GM12878 (cell line): Measurements from ENCODE around the gene ACTR1A. TPM values are rescaled to one million over a fixed set of nuclear protein-coding genes. Genes with fewer than 3 reads are reported as not detected.

Experiments used
- ATF2 ChIP-seq: IDR thresholded peaks from 2 replicates; pipeline ENCODE4 v1.6.1; 2012; ENCODE audit warnings: low read length, inconsistent platforms
- BMI1 ChIP-seq: fragments of 450-650 bp; IDR thresholded peaks from 2 replicates; pipeline ENCODE4 v1.6.1; 2016; ENCODE audit warnings: mild to moderate bottlenecking, moderate library complexity, borderline replicate concordance
- CBFB ChIP-seq: IDR thresholded peaks from 2 replicates; pipeline ENCODE4 v1.6.1; 2016; ENCODE audit warnings: antibody characterized with exemption, low read depth
- ETV6 ChIP-seq, 2 experiments: fragments of 450-650 bp in 1 of 2; IDR thresholded peaks in 1 of 2; conservative IDR thresholded peaks in 1 of 2; 2 replicates each; pipeline ENCODE4 v1.6.1; 2014; ENCODE audit warnings: antibody characterized with exemption in 1 of 2, borderline replicate concordance in 1 of 2, low read depth in 1 of 2, mild to moderate bottlenecking in 1 of 2, moderate library complexity in 1 of 2
- HCFC1 ChIP-seq: fragments of 150-350 bp; IDR thresholded peaks from 2 replicates; pipeline ENCODE4 v1.6.1; 2014; ENCODE audit warnings: low read length
- HDAC2 ChIP-seq: fragments of 200-600 bp; sonication (generic); IDR thresholded peaks from 2 replicates; pipeline ENCODE4 v1.6.1; 2017
- JUNB ChIP-seq: IDR thresholded peaks from 2 replicates; pipeline ENCODE4 v1.6.1; 2016; ENCODE audit warnings: antibody characterized with exemption, mild to moderate bottlenecking
- MTA3 ChIP-seq: IDR thresholded peaks from 2 replicates; pipeline ENCODE4 v1.6.1; 2012; ENCODE audit warnings: low read length, inconsistent platforms, borderline replicate concordance
- NBN ChIP-seq: fragments of 450-650 bp; IDR thresholded peaks from 2 replicates; pipeline ENCODE4 v1.6.1; 2016
- PML ChIP-seq: IDR thresholded peaks from 2 replicates; pipeline ENCODE4 v1.6.1; 2012; ENCODE audit warnings: low read length, inconsistent platforms
- POLR2AphosphoS5 ChIP-seq: IDR thresholded peaks from 2 replicates; pipeline ENCODE4 v1.6.1; 2011; ENCODE audit warnings: mild to moderate bottlenecking, low read length, inconsistent platforms
- SIN3A ChIP-seq: IDR thresholded peaks from 2 replicates; pipeline ENCODE4 v1.6.1; 2012; ENCODE audit warnings: low read depth, low read length, improper control_type of control experiment
- SMAD5 ChIP-seq: IDR thresholded peaks from 2 replicates; pipeline ENCODE4 v1.6.1; 2016; ENCODE audit warnings: antibody characterized with exemption, low read depth
- ZBED1 ChIP-seq: IDR thresholded peaks from 2 replicates; pipeline ENCODE4 v1.6.1; 2016; ENCODE audit warnings: borderline replicate concordance
- ZNF274 ChIP-seq: IDR thresholded peaks from one replicate; pipeline ENCODE4 v1.8.0; 2011; ENCODE audit not compliant: insufficient read length, insufficient read depth
- ZSCAN29 ChIP-seq: fragments of 450-650 bp; IDR thresholded peaks from 2 replicates; pipeline ENCODE4 v1.6.1; 2017; ENCODE audit warnings: mild to moderate bottlenecking, moderate library complexity
- polyA plus RNA-seq, 11 experiments: library from polyadenylated mRNA; depleted of rRNA in 4 of 11; unstranded in 6 of 11; stranded (reverse) in 5 of 11; fragments of >200 nt; fragmentation: Nextera tagmentation in 4 of 11; fragmentation: Illumina TruSeq in 1 of 11; extraction: Ambion mirVana in 4 of 11; extraction: Trizol in 1 of 11; gene quantifications; 1 replicate in 1 of 11; 2 replicates in 10 of 11; pipeline versions ENCODE4 v1.2.1 to v1.2.3, GENCODE V29; 2011 to 2016; ENCODE audit warnings: inconsistent platforms in 2 of 11, missing spikeins in 2 of 11, low read depth in 1 of 11
- total RNA-seq, 4 experiments: library from RNA; depleted of rRNA in 3 of 4; stranded (reverse); fragments of >200 nt in 3 of 4; fragmentation: Illumina TruSeq in 1 of 4; extraction: Trizol in 1 of 4; gene quantifications; 2 replicates each; pipeline versions ENCODE4 v1.2.1 to v1.2.3, GENCODE V29; 2013 to 2021
- TF ChIP-seq, protein P1 (sequence below): fragments of 450-650 bp; formaldehyde crosslinking; IDR thresholded peaks from 2 replicates; pipeline ENCODE4 v1.5.0; 2022; ENCODE audit warnings: mild to moderate bottlenecking, missing genetic modification characterization
- TF ChIP-seq, protein P2 (sequence below): fragments of 450-650 bp; IDR thresholded peaks from 2 replicates; pipeline ENCODE4 v1.6.1; 2016; ENCODE audit warnings: mild to moderate bottlenecking
- TF ChIP-seq, protein P3 (sequence below): fragments of 450-650 bp; IDR thresholded peaks from 2 replicates; pipeline ENCODE4 v1.6.1; 2018; ENCODE audit warnings: borderline replicate concordance, mild to moderate bottlenecking; ENCODE audit not compliant: partially characterized antibody
- TF ChIP-seq, protein P4 (sequence below), 3 experiments: IDR thresholded peaks in 2 of 3; conservative IDR thresholded peaks in 1 of 3; 2 replicates each; pipeline ENCODE4 v1.5.1; 2011; ENCODE audit warnings: low read depth in 3 of 3, low read length in 3 of 3, mild to moderate bottlenecking in 3 of 3, control low read depth in 2 of 3, moderate library complexity in 2 of 3, inconsistent platforms in 1 of 3, mixed read lengths in 1 of 3; ENCODE audit not compliant: control insufficient read depth in 2 of 3, insufficient read depth in 1 of 3; ENCODE audit errors: extremely low read depth in 1 of 3

The ACTR1A gene
- total and polyA plus RNA-seq, 10 of the 15 experiments (the other 5 are each of a cell fraction or from before 2014, with no cell fraction given), result 43.0 to 110 (median 78.9) TPM

DNA sequence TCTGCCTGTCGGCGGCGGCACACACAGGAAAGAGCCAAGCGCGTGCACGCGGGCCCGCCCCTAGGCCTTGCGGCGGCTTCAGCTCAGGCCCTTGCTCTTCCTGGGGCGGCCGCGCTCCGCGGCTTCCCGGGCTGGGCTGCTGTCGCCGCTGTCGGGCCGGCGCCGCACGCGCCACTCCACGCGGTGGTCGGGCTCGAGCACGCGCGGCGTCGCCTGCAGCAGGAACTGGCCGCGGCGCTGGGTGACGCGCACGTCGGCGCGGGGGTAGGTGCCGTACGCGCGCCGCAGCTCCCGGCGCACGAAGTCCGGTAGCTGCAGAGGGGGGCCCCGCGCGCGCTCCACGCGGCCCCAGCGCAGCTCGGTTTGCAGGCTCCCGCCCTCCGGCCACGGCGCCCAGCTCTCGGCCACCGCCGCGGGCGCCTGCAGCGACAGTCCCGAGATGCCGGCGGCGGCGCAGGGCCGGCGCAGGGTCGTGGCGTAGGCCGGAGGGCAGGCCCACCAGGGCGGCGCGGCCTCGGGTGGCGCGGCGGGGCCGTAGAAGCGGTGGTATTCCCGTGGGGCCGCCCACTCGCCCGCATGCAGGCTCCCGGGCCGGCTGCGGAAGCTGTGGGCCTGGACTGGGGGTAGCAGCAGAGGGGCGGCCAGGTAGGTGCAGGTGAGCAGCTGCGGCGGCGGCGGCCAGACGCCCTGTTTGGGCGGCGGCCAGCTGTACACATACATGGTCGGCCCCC, 52.0 kb downstream of the ACTR1A start (continued):
- TF ChIP-seq, protein P1, sequence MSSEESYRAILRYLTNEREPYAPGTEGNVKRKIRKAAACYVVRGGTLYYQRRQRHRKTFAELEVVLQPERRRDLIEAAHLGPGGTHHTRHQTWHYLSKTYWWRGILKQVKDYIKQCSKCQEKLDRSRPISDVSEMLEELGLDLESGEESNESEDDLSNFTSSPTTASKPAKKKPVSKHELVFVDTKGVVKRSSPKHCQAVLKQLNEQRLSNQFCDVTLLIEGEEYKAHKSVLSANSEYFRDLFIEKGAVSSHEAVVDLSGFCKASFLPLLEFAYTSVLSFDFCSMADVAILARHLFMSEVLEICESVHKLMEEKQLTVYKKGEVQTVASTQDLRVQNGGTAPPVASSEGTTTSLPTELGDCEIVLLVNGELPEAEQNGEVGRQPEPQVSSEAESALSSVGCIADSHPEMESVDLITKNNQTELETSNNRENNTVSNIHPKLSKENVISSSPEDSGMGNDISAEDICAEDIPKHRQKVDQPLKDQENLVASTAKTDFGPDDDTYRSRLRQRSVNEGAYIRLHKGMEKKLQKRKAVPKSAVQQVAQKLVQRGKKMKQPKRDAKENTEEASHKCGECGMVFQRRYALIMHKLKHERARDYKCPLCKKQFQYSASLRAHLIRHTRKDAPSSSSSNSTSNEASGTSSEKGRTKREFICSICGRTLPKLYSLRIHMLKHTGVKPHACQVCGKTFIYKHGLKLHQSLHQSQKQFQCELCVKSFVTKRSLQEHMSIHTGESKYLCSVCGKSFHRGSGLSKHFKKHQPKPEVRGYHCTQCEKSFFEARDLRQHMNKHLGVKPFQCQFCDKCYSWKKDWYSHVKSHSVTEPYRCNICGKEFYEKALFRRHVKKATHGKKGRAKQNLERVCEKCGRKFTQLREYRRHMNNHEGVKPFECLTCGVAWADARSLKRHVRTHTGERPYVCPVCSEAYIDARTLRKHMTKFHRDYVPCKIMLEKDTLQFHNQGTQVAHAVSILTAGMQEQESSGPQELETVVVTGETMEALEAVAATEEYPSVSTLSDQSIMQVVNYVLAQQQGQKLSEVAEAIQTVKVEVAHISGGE (CRISPR knock-in tag), result no peak
- TF ChIP-seq CBFB (no peak), BMI1 (no peak), POLR2AphosphoS5 (peak; percentile 51; the same call in 1 of the 2 replicates), PML (no peak; the same call in 1 of the 2 replicates), ATF2 (no peak), HDAC2 (no peak), ETV6 (conservative IDR thresholded peaks at IDR 0.05 in 1 of 2, IDR thresholded peaks at IDR 0.05 in 1 of 2; ENCODE audit: borderline replicate concordance in 1 of 2, low read depth in 1 of 2) (no peak), SIN3A (peak; percentile 77; the same call in 1 of the 2 replicates), JUNB (no peak), MTA3 (no peak), NBN (no peak), ZNF274 (no peak), ZSCAN29 (no peak), SMAD5 (no peak; the same call in 1 of the 2 replicates), HCFC1 (no peak), ZBED1 (no peak)
- TF ChIP-seq, protein P2, sequence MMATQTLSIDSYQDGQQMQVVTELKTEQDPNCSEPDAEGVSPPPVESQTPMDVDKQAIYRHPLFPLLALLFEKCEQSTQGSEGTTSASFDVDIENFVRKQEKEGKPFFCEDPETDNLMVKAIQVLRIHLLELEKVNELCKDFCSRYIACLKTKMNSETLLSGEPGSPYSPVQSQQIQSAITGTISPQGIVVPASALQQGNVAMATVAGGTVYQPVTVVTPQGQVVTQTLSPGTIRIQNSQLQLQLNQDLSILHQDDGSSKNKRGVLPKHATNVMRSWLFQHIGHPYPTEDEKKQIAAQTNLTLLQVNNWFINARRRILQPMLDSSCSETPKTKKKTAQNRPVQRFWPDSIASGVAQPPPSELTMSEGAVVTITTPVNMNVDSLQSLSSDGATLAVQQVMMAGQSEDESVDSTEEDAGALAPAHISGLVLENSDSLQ, result no peak
- TF ChIP-seq, protein P3, sequence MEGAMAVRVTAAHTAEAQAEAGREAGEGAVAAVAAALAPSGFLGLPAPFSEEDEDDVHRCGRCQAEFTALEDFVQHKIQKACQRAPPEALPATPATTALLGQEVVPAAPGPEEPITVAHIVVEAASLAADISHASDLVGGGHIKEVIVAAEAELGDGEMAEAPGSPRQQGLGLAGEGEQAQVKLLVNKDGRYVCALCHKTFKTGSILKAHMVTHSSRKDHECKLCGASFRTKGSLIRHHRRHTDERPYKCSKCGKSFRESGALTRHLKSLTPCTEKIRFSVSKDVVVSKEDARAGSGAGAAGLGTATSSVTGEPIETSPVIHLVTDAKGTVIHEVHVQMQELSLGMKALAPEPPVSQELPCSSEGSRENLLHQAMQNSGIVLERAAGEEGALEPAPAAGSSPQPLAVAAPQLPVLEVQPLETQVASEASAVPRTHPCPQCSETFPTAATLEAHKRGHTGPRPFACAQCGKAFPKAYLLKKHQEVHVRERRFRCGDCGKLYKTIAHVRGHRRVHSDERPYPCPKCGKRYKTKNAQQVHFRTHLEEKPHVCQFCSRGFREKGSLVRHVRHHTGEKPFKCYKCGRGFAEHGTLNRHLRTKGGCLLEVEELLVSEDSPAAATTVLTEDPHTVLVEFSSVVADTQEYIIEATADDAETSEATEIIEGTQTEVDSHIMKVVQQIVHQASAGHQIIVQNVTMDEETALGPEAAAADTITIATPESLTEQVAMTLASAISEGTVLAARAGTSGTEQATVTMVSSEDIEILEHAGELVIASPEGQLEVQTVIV, result no peak
- TF ChIP-seq, protein P4, sequence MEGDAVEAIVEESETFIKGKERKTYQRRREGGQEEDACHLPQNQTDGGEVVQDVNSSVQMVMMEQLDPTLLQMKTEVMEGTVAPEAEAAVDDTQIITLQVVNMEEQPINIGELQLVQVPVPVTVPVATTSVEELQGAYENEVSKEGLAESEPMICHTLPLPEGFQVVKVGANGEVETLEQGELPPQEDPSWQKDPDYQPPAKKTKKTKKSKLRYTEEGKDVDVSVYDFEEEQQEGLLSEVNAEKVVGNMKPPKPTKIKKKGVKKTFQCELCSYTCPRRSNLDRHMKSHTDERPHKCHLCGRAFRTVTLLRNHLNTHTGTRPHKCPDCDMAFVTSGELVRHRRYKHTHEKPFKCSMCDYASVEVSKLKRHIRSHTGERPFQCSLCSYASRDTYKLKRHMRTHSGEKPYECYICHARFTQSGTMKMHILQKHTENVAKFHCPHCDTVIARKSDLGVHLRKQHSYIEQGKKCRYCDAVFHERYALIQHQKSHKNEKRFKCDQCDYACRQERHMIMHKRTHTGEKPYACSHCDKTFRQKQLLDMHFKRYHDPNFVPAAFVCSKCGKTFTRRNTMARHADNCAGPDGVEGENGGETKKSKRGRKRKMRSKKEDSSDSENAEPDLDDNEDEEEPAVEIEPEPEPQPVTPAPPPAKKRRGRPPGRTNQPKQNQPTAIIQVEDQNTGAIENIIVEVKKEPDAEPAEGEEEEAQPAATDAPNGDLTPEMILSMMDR (IDR thresholded peaks at IDR 0.05 in 2 of 3, conservative IDR thresholded peaks at IDR 0.05 in 1 of 3; ENCODE audit: control insufficient read depth in 2 of 3, extremely low read depth in 1 of 3, insufficient read depth in 1 of 3, low read depth in 3 of 3, low read length in 3 of 3), result no peak
